ENCODE results near the gene REPIN1.

The REPIN1 gene

DNA sequence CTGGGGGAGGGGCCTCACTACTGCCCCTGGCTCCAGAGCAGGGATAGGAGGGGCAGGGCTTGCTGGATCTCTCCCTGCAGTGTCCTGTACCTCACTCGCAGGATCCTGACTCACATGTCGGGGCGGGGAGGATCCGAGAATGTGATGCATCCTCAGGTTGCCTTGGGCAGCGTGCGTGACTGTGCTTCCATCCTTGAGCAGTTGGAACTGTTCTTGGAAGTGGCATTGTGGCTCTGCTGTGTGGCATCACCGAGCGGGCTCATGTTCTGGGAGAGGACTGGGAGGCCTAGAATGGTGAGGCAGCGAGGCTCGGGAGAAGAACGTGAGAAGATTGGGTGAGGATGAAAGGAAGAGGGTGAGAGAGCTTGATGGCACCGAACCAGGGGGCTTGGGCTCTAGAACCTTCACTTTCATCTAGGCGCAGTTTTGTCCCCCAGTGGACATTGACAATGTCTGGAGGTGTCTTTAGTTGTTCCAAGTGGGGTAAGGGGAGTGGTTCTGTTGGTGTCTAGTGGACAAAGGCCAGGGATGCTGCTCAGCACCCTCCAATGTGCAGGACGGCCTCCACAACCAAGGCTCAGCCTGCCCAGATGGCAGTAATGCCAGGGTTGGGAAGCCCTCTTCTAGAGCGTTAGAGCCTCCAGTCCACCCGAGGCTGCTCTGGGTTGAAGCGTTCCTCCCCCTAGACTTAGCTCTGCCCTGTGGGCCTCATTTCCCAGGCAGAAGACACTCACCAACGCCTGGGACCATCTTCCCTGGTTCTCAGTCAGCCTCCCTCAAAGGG lies 35.6 kb upstream of the REPIN1 start:
- no peak for DNase-seq (ENCODE audit: low read depth)
- H3K4me3 ChIP-seq (replicated peaks; ENCODE audit: low read depth, low read length): no peak overlapping the region
- TF ChIP-seq, protein P1, sequence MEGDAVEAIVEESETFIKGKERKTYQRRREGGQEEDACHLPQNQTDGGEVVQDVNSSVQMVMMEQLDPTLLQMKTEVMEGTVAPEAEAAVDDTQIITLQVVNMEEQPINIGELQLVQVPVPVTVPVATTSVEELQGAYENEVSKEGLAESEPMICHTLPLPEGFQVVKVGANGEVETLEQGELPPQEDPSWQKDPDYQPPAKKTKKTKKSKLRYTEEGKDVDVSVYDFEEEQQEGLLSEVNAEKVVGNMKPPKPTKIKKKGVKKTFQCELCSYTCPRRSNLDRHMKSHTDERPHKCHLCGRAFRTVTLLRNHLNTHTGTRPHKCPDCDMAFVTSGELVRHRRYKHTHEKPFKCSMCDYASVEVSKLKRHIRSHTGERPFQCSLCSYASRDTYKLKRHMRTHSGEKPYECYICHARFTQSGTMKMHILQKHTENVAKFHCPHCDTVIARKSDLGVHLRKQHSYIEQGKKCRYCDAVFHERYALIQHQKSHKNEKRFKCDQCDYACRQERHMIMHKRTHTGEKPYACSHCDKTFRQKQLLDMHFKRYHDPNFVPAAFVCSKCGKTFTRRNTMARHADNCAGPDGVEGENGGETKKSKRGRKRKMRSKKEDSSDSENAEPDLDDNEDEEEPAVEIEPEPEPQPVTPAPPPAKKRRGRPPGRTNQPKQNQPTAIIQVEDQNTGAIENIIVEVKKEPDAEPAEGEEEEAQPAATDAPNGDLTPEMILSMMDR (IDR thresholded peaks at IDR 0.05; ENCODE audit: low read length, missing control alignments): no peak

DNA sequence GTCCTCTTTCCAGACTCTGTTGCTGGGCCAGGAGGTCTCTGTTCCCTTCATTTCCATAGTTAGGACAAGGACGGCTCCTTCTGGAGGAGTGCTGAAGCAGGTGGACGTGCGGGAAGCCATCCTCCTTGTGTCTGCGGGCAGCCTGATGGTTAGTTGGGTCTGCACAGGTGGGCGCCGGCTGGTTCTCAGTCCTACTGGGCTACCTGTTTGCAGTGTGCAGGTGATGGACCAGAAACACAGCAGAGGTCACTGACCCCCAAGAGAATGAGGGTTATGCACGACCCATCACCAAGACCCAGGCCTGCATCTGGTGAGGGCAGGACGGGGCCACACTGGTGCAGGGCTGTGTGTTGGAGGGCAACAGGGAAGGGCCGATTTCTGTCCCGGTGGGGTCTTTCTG lies 35.0 kb upstream of the REPIN1 start:
- no peak for DNase-seq (ENCODE audit: low read depth)
- H3K4me3 ChIP-seq (replicated peaks; ENCODE audit: low read depth, low read length): no peak overlapping the region
- TF ChIP-seq, protein P1 (IDR thresholded peaks at IDR 0.05; ENCODE audit: low read length, missing control alignments): no peak

DNA sequence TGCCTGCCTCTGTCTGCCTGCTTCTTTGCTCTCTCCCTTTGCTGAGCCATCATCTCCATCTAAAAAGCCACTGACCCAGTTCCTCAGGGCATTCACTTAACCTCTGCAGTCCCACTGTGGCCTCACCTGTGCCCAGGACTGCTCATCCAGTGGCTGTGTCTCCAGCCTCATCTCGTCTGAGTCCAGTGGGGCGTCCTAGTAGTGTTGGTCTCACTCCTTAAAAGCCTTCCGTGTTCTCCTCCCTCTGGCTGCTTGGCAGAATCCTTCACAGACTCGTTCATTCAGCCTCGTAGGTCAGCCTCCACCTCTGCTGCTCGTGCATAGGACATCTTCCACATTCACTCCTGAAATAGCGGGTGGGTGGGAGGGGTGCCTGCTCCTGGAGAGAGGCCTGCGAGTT lies 34.5 kb upstream of the REPIN1 start:
- DNase-seq (ENCODE audit: low read depth): no peak
- no peak overlapping the region for H3K4me3 ChIP-seq (replicated peaks; ENCODE audit: low read depth, low read length)
- TF ChIP-seq, protein P1 (IDR thresholded peaks at IDR 0.05; ENCODE audit: low read length, missing control alignments): no peak

DNA sequence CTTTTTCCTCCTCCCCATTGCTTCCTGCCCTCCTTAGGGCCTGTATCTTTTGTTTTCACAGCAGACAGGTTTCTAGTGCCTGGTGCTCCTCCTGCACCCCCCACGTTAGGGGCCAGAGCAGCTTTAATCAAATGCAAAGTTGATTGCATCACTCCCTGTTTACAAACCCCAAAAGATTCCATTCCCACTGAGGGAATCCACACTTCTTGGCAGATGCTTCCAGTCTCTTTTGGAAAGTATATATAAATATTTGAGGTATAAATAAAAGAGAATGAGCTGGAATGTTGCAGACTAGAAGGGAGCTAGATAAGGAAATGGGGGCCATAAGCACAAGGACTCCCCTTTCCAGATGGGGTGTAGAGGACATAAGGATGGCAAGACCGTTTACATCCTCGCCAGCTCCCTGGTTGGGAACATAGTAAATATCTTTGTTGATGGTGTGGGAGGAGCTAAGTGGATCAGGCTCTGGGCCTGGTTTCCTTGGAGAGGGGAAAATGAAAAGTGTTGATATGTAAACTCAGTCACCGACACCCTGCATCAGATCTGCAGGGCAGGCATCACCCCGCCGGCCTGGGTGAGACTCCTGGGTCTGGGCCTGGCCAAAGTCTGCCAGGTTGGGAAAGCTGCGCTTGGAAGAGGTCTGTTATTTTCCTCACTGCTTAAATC lies 33.4 kb upstream of the REPIN1 start:
- no peak overlapping the region for H3K4me3 ChIP-seq (replicated peaks; ENCODE audit: low read depth, low read length)
- DNase-seq (ENCODE audit: low read depth): peak; percentile 78

DNA sequence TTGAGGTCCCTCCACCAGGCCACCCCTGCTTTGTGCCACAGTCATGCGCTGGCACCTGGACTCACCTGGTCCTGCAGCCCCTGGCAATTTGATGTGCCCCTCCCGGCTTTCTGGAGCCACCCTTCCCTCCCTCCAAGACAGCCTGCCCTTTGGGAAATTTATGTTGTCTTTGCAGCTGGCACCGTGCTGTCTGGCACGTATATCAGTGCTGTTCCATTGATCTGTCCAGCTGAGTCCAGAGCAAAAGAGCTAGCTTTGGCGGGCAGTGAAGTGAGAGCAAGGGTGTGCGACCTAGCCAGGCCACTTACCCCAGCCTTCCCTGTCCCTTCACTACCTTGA lies 32.9 kb upstream of the REPIN1 start:
- no peak for DNase-seq (ENCODE audit: low read depth)
- no peak overlapping the region for H3K4me3 ChIP-seq (replicated peaks; ENCODE audit: low read depth, low read length)
- TF ChIP-seq, protein P1 (IDR thresholded peaks at IDR 0.05; ENCODE audit: low read length, missing control alignments): no peak

More for the DNA sequence above, 33.4 kb upstream of the REPIN1 start:
- TF ChIP-seq, protein P1 (IDR thresholded peaks at IDR 0.05; ENCODE audit: low read length, missing control alignments): no peak

DNA sequence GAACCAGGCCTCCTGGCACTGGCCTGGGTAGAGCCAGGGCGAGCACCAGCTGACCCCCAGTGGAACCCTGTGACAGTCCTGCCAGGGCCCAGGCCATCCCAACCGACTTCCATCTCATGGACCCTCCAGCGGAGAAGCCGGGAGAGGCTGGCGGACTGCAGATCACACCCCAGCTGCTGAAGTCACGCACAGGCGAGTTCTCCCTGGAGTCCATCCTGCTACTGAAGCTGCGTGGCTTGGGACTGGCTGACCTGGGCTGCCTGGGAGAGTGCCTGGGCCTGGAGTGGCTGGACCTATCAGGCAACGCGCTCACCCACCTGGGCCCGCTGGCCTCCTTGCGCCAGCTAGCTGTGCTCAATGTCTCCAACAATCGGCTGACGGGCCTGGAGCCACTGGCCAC lies 31.9 kb upstream of the REPIN1 start:
- H3K4me3 ChIP-seq (replicated peaks; ENCODE audit: low read depth, low read length): no peak overlapping the region
- TF ChIP-seq, protein P1 (IDR thresholded peaks at IDR 0.05; ENCODE audit: low read length, missing control alignments): no peak
- no peak for DNase-seq (ENCODE audit: low read depth)

Measured in fibroblast of pulmonary artery (primary cell).